Fibroblast of pulmonary artery (primary cell): ENCODE measurements around the gene RPL4.

Source experiments
- DNase-seq: peaks from one replicate; pipeline ENCODE4 v3.0.0-alpha.2; 2010; ENCODE audit warnings: low read depth
- H3K4me3 ChIP-seq: replicated peaks from 2 replicates; pipeline ENCODE4 v1.5.1; 2011; ENCODE audit warnings: low read depth, mild to moderate bottlenecking, control low read depth, low read length, moderate library complexity
- CTCF ChIP-seq: IDR thresholded peaks from 2 replicates; pipeline ENCODE4 v1.5.1; 2011; ENCODE audit warnings: mild to moderate bottlenecking, control low read depth, low read length, inconsistent platforms; ENCODE audit errors: missing control alignments

RPL4 gene

GRCh38 chr15:66489179-66489791 is 15.4 kb downstream of the RPL4 start:
- H3K4me3 ChIP-seq: no peak overlapping the region

GRCh38 chr15:66488525-66488924 is 16.1 kb downstream of the RPL4 start:
- no peak for TF ChIP-seq CTCF
- H3K4me3 ChIP-seq: no peak overlapping the region
- no peak for DNase-seq

More at GRCh38 chr15:66489179-66489791, 15.4 kb downstream of the RPL4 start:
- no peak for TF ChIP-seq CTCF
- DNase-seq: no peak

GRCh38 chr15:66486887-66487286 is 17.8 kb downstream of the RPL4 start:
- H3K4me3 ChIP-seq: no peak overlapping the region
- no peak for DNase-seq
- TF ChIP-seq CTCF: no peak

- no peak overlapping the region for H3K4me3 ChIP-seq
- no peak for TF ChIP-seq CTCF
- no peak for DNase-seq
These were observed 20.0 kb downstream of the RPL4 start for GRCh38 chr15:66484539-66485112.

GRCh38 chr15:66483131-66483566 is 21.5 kb downstream of the RPL4 start:
- TF ChIP-seq CTCF: no peak
- no peak for DNase-seq
- H3K4me3 ChIP-seq: no peak overlapping the region

GRCh38 chr15:66482539-66482938 is 22.1 kb downstream of the RPL4 start:
- TF ChIP-seq CTCF: no peak
- H3K4me3 ChIP-seq: no peak overlapping the region
- DNase-seq: no peak
